Transverse colon (tissue), 3 donors: ENCODE results near the gene FOXP1.

Source experiments
- EP300 ChIP-seq: sonication (generic); formaldehyde crosslinking; IDR thresholded peaks from one replicate; pipeline ENCODE4 v1.6.1; 2017; ENCODE audit warnings: antibody characterized with exemption, low read depth
- POLR2AphosphoS5 ChIP-seq, 3 donors: sonication (generic); formaldehyde crosslinking; IDR thresholded peaks; one replicate each; pipeline ENCODE4 v1.6.1; 2016; ENCODE audit warnings: antibody characterized with exemption in 3 of 3

GRCh38 chr3:71547249-71548198 lies 36.0 kb downstream of the FOXP1 start:
- TF ChIP-seq POLR2AphosphoS5 (IDR thresholded peaks at IDR 0.05) (no peak), EP300 (no peak)
